GM18511 (cell line): ENCODE results near the gene PRKAR1B.
"Not testable (repeated sequence)": the region's sequence is repeated elsewhere in the genome, so short reads cannot be mapped to it uniquely, and the experiment has no call there.

ENCODE experiments used
- ATAC-seq: cut with Tn5 transposase; IDR thresholded peaks from one replicate; pipeline ENCODE4 v1.9.1; 2021; ENCODE audit warnings: mild to moderate bottlenecking, moderate library complexity; ENCODE audit not compliant: unreplicated experiment

Gene PRKAR1B

GRCh38 chr7:672891-673290 is 54.2 kb downstream of the PRKAR1B start:
- ATAC-seq, result no peak

DNA sequence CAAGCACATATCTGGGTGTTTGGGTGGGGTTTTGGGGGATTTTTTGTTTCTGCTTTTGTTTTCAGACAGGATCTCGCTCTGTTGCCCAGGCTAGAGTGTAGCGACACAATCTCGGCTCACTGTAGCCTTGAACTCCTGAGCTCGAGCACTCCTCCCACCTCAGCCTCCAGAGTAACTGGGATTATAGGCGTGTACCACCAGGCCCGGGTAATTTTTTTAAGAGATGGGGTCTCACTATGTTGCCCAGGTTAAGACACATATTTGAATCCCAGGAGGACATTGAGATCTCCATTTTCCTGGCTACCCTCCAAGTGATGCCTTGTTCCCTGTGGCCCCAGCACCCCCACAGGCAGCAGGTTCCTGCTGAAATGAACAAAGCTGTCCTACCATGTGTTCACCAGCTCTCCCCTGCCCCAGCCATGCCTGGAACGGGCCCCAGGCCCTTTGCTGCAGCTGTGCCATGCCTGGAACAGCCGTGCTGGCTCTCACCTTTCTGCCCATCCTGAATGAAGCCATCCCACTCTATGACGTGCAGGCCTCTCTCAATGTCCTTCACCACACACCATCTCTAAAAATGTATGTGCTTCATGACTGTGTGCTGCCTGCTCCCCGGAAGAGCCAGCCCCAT is 55.6 kb downstream of the PRKAR1B start:
- ATAC-seq, result no peak

DNA sequence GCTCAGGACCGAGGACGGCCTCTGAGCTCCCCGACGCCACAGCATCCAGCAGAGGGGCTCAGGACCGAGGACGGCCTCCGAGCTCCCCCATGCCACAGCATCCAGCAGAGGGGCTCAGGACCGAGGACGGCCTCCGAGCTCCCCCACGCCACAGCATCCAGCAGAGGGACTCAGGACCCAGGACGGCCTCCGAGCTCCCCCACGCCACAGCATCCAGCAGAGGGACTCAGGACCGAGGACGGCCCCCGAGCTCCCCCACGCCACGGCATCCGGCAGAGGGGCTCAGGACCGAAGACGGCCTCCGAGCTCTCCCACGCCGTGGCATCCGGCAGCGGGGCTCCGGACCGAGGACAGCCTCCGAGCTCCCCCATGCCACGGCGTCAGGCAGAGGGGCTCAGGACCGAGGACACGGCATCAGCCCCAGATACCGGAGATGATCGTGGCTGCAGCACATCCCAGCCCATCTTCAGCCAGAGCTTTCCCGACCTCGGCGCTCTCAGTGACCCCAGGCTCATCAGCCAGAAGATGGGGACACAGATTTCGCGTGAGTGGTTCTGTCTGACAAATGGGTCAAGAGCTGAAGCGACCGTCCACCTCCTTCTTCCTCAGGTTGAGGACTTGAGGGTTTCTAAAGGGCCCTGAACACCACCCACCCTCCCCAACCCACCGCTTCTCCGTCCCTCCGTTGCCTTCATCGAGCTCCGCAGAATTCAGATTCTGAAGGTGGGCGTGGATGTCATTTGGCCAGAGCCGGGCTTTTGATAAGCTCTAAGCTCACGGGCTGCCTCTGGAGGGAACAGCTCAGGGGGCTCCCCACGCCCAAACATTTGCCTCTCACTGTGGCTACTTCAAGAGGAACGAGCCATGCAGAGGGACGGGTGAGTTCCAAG is 56.3 kb downstream of the PRKAR1B start:
- no peak for ATAC-seq

- no peak for ATAC-seq
Measured at GRCh38 chr7:668958-669357, 58.1 kb downstream of the PRKAR1B start.

DNA sequence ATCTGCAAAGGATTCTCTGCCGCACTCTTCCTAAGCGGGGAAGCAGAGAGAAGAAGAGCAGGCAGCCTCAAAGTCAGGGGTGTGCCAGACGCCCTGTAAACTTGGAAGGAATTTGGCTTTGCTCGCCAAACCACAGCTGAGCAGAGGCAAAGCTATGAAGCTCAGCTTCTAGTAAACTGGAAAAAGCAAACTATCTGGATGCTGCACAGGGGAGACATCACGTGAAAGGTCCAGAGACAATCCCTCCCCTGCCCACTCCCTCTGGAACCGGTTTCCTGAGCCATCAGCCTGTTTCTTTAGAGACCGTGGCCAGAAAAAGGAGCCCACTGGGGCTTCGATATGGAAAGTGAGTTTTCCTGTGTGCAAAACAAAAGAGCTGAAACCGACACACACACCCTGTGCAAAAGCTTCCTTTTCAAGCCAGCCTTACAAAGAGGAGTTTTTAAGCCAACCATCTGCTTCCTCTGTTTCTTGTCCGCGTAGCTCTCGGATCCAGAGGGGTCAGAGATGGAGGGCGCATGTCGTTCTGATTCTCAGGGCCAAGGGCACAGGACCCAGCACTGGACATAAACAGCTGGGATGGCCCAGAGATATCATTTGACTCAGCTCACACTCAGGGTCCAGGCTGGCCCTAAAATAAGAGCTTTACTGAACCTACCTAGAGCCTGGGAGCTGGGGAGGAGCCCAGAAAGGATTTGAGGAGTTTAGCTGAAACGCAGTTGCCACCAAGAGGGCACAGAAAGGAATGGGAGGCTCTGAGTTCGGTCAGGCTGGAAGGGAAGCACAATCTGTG is 58.7 kb downstream of the PRKAR1B start:
- ATAC-seq, result no peak

DNA sequence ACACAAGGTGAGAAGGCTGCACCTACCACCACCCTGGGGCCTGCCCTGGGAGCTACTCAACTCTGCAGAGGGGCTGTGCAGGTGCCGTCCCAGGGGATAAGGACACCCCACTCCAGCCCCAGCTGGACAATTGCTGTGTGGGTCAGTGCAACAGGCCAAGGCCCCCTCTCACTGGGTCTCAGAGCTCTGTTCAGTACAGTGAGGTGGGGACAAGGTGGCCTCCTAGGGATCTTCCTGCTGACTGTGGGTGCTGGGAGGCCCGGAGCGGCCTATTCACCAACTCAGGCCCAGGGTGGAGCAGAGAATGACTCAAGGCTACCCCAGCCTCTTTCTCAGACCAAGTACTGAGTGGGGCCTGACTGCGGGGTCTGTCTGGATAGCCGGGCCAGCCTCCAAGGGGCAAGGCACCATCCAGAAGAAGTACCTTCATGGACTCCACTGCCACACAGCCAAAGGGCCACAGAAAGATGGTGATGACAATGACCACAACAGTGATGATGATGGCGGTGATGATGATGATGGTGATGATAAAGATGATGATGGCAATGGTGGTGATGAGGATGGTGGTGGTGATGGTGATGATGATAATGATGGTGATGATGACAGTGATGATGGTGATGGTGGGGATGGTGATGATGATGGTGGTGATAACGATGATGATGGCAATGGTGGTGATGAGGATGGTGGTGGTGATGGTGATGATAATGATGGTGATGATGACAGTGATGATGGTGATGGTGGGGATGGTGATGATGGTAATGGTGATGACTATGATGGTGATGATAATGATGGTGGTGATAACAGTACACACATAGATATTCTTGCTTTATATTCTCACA is 60.4 kb downstream of the PRKAR1B start:
- no peak for ATAC-seq

GRCh38 chr7:665736-666453 is 61.2 kb downstream of the PRKAR1B start:
- no peak for ATAC-seq

DNA sequence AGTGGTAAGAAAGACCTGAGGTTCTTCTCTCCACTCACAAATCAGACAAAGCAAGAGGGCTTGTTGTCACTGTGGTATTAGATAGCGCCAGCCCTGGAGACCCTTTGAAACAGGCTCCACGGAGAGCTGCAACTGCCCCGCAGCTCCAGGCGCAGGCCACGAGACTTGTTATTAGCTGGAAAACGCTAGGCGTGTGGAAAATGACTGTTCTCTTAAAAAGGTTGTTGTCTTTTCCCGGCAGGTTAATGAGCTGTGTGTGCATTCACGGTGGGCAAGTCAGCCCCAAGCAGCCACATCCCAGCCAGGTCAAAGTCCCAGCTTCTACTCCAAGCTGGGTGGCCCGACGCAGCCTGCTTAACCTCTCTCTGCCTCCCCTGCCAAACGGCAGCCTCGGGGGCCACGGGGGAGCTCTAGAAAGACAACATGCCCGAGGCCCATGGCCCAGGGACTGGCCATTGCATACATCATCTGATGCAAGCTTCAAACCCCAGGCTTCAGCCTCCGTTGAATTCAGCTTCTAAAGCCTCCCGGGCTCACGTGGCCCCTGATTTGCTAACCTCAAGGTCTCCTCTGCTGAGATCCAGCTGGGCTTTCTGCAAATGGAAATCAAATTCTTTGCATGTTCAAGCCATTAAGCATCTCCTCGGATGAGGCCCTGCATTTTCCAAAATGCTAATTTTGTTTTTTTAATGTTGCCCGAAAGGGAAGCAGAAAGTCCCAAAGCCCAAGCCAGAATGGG is 61.9 kb downstream of the PRKAR1B start:
- no peak for ATAC-seq

- ATAC-seq, result no peak
Measured at GRCh38 chr7:664402-664775, 62.7 kb downstream of the PRKAR1B start.

- no peak for ATAC-seq
Measured at GRCh38 chr7:662576-662975, 64.5 kb downstream of the PRKAR1B start.

GRCh38 chr7:659996-660395 is 67.1 kb downstream of the PRKAR1B start:
- no peak for ATAC-seq

DNA sequence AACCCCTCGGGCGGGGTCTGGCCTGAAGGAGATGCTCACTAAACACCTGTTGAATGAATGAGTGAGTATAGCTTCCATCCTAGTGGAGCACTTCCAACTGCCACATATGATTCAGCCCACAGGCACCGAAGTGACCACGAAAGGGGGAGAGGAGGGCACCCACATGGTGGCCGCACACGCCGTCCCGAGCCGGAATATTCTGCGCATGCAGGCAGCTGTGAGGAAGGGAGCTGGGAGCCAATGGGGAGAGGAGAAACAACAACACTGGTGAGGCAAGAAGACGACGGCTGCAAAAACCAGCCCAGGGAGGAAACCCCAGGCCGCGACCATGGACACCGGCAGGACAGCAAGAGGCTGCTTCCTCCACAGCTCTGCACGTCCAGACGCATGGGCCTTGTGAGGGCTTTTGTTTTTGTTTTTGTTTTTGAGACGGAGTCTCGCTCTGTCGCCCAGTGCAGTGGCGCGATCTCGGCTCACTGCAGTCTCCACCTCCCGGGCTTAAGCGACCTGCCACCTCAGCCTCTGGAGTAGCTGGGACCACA is 67.7 kb downstream of the PRKAR1B start:
- no peak for ATAC-seq

GRCh38 chr7:657565-658119 is 69.4 kb downstream of the PRKAR1B start:
- ATAC-seq, result no peak

DNA sequence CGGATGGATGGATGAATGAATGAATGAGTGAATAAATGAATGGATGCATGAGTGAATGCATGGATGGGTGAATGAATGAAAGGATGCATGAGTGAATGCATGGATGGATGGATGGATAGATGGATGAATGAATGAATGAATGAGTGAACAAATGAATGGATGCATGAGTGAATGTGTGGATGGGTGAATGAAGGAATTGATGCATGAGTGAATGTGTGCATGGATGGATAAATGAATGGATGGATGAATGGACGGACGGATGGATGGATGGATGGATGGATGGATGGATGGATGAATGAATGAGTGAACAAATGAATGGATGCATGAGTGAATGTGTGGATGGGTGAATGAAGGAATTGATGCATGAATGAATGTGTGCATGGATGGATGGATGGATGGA is 70.1 kb downstream of the PRKAR1B start:
- not testable (repeated sequence) for ATAC-seq

GRCh38 chr7:655758-656157 is 71.3 kb downstream of the PRKAR1B start:
- ATAC-seq, result no peak

DNA sequence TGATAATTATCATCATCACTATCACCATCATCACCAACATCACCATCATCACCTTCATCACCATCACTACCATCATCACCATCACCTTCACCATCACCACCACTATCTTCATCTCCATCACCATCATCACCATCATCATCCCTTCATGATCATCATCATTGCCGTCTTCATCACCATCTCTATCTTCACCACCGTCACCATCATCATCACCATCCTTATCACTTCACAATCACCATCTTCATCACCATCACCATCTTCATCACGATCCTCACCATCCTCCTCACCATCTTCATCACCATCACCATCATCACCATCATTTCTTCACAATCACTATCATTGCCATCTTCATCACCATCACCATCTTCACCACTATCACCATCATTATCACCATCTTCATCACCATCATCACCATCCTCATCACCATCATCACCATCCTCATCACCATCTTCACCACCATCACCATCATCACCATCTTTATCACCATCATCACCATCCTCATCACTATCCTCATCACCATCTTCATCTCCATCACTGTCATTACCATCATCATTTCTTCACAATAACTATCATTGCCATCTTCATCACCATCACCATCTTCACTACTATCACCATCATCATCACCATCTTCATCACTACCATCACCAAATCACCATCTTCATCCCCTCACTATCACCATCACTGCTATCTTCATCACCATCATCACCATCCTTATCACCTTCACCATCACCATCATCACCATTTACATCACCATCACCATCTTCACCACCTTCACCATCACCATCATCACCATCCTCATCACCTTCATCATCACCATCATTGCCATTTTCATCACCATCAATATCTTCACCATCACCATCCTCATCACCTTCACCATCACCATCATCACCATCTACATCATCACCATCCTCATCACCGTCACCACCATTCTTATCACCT is 73.0 kb downstream of the PRKAR1B start:
- no peak for ATAC-seq

DNA sequence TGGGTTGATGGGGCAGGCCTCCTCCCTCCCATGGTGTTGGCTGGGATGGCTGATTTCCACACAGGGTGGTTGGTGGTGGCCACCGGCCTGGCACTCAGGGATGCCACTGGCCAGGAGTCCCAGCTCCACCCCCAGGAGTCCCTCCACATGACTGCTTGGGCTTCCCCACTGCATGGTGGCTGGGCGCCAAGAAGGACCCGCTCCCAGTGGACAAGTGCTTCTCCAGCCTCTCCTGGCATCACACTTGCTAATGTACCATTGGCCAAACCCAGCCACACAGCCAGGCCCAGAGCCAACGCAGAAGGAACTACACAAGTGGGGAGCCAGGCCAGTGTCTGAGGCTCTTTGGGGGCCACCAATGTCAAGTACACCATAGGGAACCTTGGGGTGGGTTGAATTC is 74.2 kb downstream of the PRKAR1B start:
- no peak for ATAC-seq

- ATAC-seq, result not testable (repeated sequence)
Measured at GRCh38 chr7:652167-652566, 74.9 kb downstream of the PRKAR1B start.
